GM08714 (cell line): Measurements from ENCODE around the gene ADAM19.

Experiments used
- H3K4me3 ChIP-seq: fragments of 200-500 bp; sonication (Bioruptor generic); 2 replicates; pipeline ENCODE4 v1.5.1; 2014; ENCODE audit warnings: mild to moderate bottlenecking, low read length, inconsistent platforms
- ZNF274 ChIP-seq: IDR thresholded peaks from 2 replicates; pipeline ENCODE4 v1.6.1; 2012; ENCODE audit warnings: mild to moderate bottlenecking, low read depth, low read length

ADAM19 gene

DNA sequence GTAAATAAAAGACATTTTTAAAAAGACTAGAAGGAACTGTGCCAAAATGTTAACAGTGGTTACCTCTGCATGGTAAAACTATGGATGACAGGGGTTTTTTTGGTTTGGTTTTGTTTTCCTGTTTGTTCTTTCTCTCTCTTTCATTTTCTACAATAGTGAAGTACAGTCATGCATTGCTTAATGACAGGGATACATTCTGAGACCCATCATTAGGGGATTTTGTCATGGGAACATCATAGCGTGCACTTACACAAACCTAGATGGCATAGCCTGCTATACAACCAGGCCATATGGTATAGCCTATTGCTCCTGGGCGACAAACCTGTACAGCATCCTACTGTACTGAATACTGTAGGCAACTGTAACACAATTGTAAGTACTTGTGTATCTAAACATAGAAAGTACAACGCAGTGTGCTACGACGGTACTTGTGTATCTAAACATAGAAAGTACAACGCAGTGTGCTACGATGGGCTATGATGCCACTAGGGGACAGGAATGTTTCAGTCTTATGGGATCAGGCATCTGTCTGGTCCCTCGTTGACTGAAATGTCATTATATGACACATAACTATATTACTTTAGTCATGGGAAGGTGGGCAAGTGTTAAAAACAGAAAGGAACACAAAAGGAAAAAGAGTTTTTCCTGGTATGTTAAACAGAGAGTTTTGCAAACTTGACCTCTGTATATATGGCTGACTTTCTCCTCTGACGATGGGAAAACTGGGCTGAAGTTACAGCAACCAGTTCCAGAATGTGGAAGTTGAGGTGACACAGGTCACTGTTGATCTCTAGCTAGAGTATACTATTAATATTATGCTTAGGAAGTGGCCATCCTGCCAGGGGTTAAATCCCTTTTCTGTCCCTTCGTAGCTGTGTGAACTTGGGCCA is 7.4 kb upstream of the ADAM19 start:
- no peak overlapping the region for H3K4me3 ChIP-seq
- no peak for TF ChIP-seq ZNF274

DNA sequence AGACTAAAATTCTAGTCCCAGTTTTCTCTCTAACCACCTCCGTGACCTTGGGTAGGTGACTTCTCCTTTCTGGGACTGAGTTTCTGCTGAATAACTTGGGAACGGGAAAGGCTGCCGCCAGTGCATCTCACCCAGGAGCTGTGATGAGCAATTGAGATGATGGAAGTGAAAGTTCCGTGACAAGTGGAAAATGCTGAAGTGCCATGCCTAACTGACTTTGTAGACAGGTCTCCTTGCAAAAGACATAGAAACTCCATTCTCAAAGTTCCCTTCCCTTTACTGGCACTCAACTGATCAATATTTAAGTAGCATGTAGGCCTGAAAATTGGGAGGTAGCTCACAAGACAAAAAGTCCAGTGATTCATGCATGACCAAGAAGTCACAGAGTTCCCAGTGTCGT is 6.3 kb upstream of the ADAM19 start:
- no peak overlapping the region for H3K4me3 ChIP-seq
- no peak for TF ChIP-seq ZNF274

DNA sequence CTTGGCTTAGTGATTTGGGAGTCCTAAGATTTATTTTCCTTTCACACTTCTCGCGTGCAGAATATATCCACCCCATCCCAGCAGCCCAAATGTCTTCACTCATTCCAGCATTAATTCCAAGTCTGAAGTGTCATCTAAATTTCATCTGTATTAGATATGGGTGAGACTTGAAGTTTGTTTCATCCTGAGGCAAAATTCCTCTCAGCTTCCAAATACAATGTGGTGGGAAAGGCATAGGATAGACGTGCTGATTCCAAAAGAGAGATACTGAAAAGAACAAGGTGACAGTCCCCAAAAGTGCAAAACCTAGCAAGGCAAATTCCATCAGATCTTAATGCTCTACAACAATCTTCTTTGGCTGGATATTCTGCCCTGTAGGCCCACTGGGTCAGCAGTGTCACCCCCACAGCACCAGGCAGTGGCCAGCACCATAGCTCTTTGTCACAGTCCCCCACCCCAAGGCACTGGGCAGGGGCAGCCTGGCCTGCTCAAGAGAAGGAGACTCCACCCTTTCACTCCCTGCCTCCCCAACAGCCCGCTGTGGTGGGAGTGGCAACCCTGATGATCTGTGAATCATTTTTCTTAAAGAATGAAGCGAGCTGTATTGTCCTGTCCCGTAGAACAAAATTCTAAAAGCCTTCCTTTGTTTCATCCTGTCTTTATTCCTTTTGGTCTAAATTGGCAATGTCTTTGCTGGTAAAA is 2.7 kb upstream of the ADAM19 start:
- no peak overlapping the region for H3K4me3 ChIP-seq
- TF ChIP-seq ZNF274: no peak

DNA sequence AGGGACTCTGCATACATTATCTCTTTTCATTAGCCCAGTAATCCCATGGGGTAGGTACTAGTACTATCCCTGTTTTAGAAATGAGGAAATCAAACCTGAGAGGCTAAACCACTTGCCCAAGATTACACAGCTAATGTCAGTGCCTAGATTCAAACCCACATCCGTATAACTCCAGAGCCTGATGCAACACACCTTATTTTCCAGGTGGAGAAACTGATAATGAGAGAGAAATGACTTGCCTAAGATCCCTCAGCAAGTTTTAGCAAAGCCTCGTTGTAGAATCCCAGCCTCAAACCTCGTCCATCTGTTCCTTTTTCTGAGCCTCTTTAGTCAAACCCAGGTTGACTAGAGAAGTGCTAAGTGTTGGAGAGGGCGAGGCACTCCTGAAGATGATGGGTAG is 1.1 kb upstream of the ADAM19 start:
- no peak for TF ChIP-seq ZNF274
- H3K4me3 ChIP-seq: no peak overlapping the region

DNA sequence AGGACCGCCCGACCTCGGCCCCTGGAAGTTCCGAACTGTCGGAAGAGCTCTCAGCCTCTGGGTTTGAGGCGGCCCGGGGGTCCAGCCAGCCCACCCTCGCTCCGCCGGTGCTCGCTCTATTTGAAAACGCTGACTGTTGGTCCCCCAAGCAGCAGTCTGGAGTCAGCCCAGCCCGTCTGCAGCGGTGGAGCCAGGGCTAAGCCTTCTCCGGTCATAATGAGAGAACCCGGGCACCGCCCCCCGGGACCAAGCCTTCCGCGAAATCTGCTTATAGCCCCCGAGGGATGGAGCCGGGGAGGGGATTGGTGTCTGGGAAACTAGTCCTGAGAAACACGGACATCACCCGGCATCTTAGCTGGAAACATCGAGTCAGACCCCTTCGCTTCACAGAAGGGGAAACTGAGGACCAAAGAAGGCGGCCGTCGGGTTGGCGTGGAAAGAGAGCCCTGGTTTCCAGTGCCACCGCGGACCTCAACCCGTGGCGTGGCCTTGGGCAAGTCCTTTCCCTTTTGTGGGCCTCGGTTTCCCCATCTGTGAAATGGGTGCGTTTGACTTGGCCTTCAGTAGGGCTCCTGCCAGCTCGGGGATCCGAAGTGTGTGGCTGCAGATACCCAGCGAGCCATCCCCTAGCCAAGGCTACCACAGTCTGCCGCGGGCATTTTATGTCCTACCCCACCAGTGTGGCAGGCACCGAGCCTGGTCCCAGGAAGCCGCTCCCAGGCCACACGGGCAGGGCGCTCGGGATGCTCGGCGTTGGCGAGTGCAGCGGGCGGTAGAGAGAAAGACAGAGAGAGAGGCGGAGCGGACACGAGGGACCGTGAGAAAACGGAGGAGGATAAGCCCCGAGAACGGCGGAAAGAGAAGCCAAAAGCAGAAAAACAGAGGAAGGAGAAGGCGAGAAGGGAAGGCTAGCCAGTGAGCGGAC is 857 bp downstream of the ADAM19 start:
- H3K4me3 ChIP-seq: peak overlapping the region; percentile 75

DNA sequence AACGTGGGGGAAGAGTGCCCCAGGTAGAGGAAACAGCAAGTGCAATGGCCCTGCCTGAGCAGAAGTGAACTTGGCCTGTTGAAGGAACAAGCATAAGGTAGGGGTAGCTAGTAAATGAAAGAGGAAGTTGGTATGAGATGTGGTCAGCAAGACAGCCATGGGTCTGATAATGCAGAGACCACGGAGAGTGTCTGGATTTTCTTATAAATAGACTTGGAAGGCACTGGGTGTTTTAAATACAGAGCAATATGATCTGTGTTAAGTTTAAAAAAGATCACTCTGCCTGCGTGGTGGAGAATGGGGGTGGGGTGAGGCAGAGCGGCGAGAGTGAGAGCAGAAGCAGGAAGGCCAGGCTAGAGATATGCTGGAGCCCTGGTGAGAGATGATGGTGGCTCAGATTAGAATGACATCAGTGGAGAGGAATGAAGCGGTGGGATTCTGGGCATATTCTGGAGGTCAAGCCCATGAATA is 4.2 kb downstream of the ADAM19 start:
- no peak for TF ChIP-seq ZNF274
- peak overlapping the region; percentile 44; the same call in 1 of the 2 replicates for H3K4me3 ChIP-seq

More for the DNA sequence above, 857 bp downstream of the ADAM19 start:
- no peak for TF ChIP-seq ZNF274

DNA sequence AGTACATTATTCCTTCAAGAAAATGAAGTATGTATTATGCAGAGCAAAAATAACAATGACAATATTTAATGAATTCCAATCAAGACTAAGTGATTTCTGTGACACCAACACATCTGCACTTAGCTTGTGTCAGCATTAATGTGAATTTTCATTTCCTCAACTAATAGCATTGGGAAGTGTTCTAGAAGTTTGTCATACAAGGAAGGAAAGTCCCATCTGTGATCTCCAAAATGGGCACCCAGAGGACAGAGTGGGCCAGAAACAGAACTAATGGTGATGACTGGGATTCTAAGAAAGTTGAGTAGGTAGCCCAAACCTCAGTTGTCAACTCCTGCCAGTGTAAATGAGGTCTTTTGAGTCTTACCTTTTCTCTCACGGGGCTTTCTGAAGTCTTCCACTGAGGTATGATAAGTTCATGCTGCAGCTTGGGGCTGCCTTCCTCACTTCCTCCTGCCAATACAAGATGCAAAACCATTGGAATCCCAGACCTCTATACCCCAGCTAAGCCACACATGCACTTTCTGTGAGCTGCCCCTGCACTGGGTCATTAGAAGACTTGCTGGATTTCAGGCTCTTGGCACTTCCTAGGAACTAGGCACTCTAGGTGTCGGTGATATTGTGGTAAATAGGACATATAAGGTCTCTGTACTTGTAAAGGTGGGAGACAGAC is 4.9 kb downstream of the ADAM19 start:
- H3K4me3 ChIP-seq: no peak overlapping the region
- TF ChIP-seq ZNF274: no peak

DNA sequence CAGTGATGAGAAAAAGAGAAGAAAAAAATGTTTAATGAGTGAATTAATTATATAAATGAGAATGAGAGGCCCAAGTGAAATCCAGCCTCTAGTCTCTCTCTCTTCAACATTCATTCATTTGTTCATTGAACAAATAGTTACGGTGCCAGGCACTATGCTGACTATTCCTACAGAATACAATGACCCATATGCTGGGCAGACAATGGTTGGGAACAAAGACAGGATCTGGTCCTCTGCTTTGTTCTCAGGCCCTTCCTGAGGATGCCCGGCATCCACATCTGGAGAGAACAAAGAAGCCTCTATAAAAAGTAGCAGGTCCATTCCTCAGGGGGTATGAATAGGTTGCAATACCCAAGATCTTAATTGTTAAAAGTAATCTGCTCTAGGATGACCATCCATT is 6.9 kb downstream of the ADAM19 start:
- TF ChIP-seq ZNF274: no peak
- no peak overlapping the region for H3K4me3 ChIP-seq

DNA sequence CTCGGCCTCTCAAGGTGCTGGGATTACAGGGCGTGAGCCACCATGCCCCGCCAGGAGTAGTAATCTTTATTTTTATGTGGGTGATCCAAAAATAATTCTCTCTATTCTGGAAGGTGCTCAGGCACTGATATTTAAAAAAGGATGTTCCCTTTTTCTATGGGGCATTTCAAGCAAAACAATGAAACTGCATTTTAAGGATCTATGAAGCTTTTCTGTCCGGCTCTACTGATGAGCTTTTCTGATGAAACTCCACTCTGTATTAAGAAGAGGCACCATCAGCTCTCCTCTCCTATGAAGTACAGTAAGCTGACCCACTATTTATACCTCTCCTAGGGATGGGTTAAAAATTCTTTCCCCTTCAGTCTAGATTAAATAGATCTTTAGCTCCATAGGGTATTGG is 7.4 kb downstream of the ADAM19 start:
- H3K4me3 ChIP-seq: no peak overlapping the region
- no peak for TF ChIP-seq ZNF274

DNA sequence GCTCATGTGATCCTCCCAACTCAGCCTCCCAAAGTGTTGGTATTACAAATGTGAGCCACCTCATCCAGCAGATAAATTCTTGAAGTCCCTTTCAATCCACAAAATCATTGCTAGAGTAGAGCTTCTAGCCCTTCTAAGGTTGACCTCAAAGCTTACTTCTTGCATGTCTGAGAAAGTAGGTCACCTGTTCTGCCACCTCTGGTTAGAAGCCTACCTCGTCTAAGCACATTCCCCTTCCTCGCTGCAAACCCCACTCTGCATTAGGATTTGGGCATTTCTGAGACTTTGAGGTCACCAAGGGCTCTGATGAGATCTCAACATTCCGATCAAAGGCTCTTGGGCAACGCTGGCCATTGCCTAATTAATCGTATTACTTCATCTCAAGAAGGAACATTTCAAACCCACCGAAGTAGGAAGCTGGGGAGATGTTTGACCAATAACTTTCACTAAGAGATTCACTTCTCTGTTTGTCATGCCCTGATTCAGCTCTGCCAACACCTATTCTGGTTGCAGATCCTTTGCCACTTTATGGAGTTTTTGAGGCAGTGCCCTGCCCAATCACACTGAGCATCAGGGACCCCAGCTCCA is 8.6 kb downstream of the ADAM19 start:
- no peak overlapping the region for H3K4me3 ChIP-seq
- TF ChIP-seq ZNF274: no peak

DNA sequence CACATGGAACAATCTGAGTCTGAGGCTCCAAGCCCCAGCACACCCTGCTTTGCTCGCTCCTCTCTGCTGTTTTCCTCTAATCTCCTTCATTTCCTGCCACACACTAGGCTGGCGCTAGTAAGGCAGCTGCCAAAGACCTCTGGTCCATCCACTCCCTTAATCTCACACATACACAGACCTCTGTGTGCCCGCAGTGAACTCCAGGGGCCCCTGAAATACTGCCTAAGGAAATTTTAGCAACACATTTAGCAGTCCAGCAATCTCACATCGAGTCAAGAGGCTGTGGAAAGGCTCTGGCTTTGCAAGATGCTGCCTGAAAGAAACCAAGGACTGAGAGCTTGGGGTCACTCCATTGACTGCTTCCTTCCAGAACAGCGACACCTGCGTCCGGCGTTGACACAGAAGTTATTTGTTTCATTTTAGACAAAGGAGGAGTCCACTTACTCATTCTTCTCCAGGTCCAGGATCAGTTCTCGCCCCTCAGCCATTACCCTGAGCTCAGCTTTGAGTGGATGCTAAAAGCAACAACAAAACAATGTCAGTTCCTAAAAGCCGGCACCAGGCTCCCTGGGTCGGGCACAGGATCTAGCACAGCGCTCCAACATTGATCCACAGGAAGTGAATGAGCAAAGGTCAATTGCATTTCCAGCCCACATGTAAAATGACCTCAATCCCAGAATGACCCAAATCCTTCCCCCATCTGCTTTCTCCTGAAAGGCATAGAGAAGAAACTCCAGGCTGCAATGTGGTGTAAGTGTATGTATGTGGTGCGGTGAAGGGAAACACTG is 11.5 kb downstream of the ADAM19 start:
- no peak for TF ChIP-seq ZNF274

DNA sequence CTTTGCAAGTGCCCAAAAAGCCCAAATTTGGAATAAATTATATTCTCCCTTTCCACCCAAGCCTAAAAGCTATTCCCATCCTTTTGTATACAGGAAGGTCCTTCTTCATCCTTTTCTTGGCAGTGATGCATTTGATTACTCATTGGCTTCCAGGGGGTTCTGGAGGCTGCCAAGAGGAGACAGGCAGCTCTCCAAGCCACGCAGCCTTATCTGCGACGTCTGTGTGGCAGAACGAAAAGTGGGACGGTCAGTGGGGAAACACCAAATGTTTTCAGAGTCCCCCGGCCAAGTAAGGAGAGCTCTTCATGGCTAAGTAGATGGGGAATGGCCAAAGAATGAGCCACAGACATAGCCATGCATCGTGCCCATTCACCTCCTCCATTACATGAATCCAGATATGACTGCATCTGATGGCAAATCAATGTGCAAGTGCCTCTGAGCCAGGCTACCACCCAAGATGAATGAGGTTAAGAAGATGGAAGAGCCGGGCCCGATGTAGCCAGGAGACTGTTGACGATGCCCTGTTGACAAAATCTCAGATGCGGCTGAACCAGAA is 12.1 kb downstream of the ADAM19 start:
- H3K4me3 ChIP-seq: no peak overlapping the region
- no peak for TF ChIP-seq ZNF274

More for the DNA sequence above, 11.5 kb downstream of the ADAM19 start:
- no peak overlapping the region for H3K4me3 ChIP-seq
